ENCODE measurements around the gene KAT14. TPM values are rescaled to one million over a fixed set of nuclear protein-coding genes. Genes with fewer than 3 reads are reported as not detected.
"Not testable (repeated sequence)": the region's sequence is repeated elsewhere in the genome, so short reads cannot be mapped to it uniquely, and the experiment has no call there.

KAT14 gene
- total RNA-seq, 4 donors from 2014 or later, result 14.1 to 18.2 (median 16.3) TPM

- H3K27me3 ChIP-seq, result no peaks in the 10 kb centered on the region
- no peak for DNase-seq (ENCODE audit: extremely low spot score)
- TF ChIP-seq POLR2AphosphoS5 (IDR thresholded peaks at IDR 0.05), result no peak
- TF ChIP-seq POLR2A (IDR thresholded peaks at IDR 0.05; ENCODE audit: low read depth), result no peak
- TF ChIP-seq, protein P1, sequence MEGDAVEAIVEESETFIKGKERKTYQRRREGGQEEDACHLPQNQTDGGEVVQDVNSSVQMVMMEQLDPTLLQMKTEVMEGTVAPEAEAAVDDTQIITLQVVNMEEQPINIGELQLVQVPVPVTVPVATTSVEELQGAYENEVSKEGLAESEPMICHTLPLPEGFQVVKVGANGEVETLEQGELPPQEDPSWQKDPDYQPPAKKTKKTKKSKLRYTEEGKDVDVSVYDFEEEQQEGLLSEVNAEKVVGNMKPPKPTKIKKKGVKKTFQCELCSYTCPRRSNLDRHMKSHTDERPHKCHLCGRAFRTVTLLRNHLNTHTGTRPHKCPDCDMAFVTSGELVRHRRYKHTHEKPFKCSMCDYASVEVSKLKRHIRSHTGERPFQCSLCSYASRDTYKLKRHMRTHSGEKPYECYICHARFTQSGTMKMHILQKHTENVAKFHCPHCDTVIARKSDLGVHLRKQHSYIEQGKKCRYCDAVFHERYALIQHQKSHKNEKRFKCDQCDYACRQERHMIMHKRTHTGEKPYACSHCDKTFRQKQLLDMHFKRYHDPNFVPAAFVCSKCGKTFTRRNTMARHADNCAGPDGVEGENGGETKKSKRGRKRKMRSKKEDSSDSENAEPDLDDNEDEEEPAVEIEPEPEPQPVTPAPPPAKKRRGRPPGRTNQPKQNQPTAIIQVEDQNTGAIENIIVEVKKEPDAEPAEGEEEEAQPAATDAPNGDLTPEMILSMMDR (IDR thresholded peaks at IDR 0.05), result no peak
- TF ChIP-seq EP300 (IDR thresholded peaks at IDR 0.05), result no peak
- WGBS, result 87% methylated on average over 3 of the region's 3 CpGs
- H3K27ac ChIP-seq (replicated peaks in 1 of 4), result no peak overlapping the region
- intact Hi-C loops (cut with DNase I), result no loop called here
- H3K4me3 ChIP-seq, result no peak overlapping the region
- H3K36me3 ChIP-seq, result peaks cover 21 to 49% (median 42%) of the 10 kb centered on the region in 4 donors
- no peaks in the 10 kb centered on the region for H3K4me1 ChIP-seq
- no peaks in the 10 kb centered on the region for H3K9me3 ChIP-seq
Measured at GRCh38 chr20:18190338-18191233, 52.9 kb downstream of the KAT14 start.

DNA sequence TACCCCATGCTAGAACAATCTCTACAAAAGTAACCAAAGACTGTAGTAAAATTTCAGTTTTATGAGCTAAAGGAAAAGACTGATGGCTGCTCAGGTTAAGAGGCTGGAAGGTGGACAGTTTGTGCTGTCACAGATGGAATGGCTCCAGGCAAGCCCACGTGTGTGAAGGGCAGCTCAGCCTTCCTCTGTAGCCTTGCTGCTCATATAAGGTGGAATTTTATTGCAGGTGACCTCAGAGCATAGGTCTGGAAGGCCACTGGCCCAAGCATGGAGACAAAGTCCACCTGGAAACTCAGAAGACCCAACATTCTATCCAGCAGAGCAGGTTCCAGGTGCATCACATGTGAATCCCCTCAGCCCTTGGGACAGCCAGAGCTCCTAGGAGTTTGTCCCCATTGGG is 53.6 kb downstream of the KAT14 start:
- no peak for DNase-seq (ENCODE audit: extremely low spot score)
- H3K27me3 ChIP-seq, result no peaks in the 10 kb centered on the region
- H3K27ac ChIP-seq (replicated peaks in 1 of 4), result no peak overlapping the region
- WGBS, result 80% methylated on average over 1 of the region's 1 CpG
- intact Hi-C loops (cut with DNase I), result no loop called here
- TF ChIP-seq EP300 (IDR thresholded peaks at IDR 0.05) (no peak), POLR2AphosphoS5 (IDR thresholded peaks at IDR 0.05) (no peak), POLR2A (IDR thresholded peaks at IDR 0.05; ENCODE audit: low read depth) (no peak)
- TF ChIP-seq, protein P1 (IDR thresholded peaks at IDR 0.05), result no peak
- H3K4me3 ChIP-seq, result no peak overlapping the region
- H3K9me3 ChIP-seq, result no peaks in the 10 kb centered on the region
- peaks cover 16 to 41% (median 35%) of the 10 kb centered on the region in 4 donors for H3K36me3 ChIP-seq
- H3K4me1 ChIP-seq, result no peaks in the 10 kb centered on the region

DNA sequence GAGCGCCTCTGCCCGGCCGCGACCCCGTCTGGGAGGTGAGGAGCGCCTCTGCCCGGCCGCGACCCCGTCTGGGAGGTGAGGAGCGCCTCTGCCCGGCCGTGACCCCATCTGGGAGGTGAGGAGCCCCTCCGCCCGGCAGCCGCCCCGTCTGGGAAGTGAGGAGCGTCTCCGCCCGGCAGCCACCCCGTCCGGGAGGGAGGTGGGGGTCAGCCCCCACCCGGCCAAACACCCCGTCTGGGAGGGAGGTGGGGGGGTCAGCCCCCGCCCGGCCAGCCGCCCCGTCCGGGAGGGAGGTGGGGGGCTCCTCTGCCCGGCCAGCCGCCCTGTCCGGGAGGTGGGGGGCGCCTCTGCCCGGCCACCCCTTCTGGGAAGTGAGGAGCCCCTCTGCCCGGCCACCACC is 56.8 kb downstream of the KAT14 start:
- 99% methylated on average over 16 of the region's 35 CpGs for WGBS
- intact Hi-C loops (cut with DNase I); H3K27ac ChIP-seq (replicated peaks in 1 of 4); DNase-seq (ENCODE audit: extremely low spot score); H3K27me3 ChIP-seq; H3K9me3 ChIP-seq; H3K4me3 ChIP-seq; H3K4me1 ChIP-seq: not testable (repeated sequence)
- peaks cover 5 to 11% (median 8%) of the 10 kb centered on the region in 4 donors for H3K36me3 ChIP-seq

DNA sequence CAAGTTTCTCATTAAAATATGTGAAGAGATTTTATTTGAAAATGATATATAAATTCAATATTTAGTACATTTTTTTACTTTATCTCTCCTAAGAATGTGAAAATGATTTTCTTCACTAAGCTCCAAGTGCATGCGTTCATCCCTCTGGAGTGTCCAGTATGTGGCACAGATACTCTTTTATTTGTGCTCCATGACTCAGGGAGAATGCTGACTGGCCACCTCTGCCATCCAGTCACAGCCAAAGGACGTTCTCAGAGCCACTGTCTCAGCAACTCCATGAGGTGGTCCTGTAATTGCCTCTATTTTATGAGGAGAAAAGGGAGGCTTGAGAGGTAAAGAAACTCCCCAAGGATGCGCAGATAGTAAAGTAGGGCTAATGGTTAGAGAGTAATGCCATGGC is 58.3 kb downstream of the KAT14 start:
- Histone ChIP-seq H3K4me1 (no peaks in the 10 kb centered on the region), H3K9me3 (peaks cover 0 to under 1% (median 0%) of the 10 kb centered on the region in 4 donors), H3K27me3 (no peaks in the 10 kb centered on the region), H3K4me3 (no peak overlapping the region), H3K27ac (replicated peaks in 1 of 4) (no peak overlapping the region), H3K36me3 (peaks cover 0 to 5% (median 0%) of the 10 kb centered on the region in 4 donors)
- 87% methylated on average over 3 of the region's 3 CpGs for WGBS
- intact Hi-C loops (cut with DNase I), result no loop called here
- TF ChIP-seq, protein P1 (IDR thresholded peaks at IDR 0.05), result no peak
- TF ChIP-seq POLR2A (IDR thresholded peaks at IDR 0.05; ENCODE audit: low read depth) (no peak), POLR2AphosphoS5 (IDR thresholded peaks at IDR 0.05) (no peak), EP300 (IDR thresholded peaks at IDR 0.05) (no peak)
- no peak for DNase-seq (ENCODE audit: extremely low spot score)

DNA sequence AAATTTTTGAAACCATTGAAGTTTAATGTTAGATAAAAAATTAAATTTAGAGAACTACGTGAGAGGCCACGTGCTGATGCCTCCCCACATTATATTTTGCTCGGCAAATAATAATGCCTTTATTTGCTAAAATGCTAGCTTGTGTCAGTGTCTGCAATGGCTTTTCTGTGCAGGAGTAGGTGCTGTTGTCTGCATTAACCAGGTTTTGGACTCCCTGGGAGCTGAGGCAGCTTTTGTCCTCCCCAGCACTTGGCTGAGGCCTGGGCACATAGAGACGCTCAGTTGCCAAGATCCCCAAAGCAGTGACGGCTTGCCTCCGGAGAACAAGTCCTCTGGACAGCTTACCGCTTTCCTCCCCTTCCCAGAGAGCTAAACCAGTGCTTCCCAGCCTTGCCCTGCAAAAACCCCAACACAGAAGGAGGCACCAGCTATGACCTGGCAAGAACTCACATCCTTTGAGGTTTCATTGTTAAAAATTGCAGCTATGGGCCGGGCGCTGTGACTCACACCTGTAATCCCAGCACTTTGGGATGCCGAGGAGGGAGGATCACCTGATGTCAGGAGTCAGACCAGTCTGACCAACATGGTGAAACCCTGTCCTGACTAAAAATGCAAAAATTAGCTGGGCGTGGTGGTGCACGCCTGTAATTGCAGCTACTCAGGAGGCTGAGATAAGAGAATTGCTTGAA is 59.9 kb downstream of the KAT14 start:
- H3K27me3 ChIP-seq, result no peaks in the 10 kb centered on the region
- DNase-seq (ENCODE audit: extremely low spot score), result no peak
- no peaks in the 10 kb centered on the region for H3K4me1 ChIP-seq
- H3K27ac ChIP-seq (replicated peaks in 1 of 4), result no peak overlapping the region
- no peak overlapping the region for H3K4me3 ChIP-seq
- TF ChIP-seq POLR2A (IDR thresholded peaks at IDR 0.05; ENCODE audit: low read depth) (no peak), POLR2AphosphoS5 (IDR thresholded peaks at IDR 0.05) (no peak), EP300 (IDR thresholded peaks at IDR 0.05) (no peak)
- intact Hi-C loops (cut with DNase I), result no loop called here
- H3K36me3 ChIP-seq, result no peaks in the 10 kb centered on the region
- over 99% methylated on average over 9 of the region's 12 CpGs for WGBS
- H3K9me3 ChIP-seq, result peaks cover 0 to 7% (median 0%) of the 10 kb centered on the region in 4 donors

Measured in esophagus muscularis mucosa (tissue), 4 donors.